ENCODE data around the gene SPATA3.

Gene SPATA3

DNA sequence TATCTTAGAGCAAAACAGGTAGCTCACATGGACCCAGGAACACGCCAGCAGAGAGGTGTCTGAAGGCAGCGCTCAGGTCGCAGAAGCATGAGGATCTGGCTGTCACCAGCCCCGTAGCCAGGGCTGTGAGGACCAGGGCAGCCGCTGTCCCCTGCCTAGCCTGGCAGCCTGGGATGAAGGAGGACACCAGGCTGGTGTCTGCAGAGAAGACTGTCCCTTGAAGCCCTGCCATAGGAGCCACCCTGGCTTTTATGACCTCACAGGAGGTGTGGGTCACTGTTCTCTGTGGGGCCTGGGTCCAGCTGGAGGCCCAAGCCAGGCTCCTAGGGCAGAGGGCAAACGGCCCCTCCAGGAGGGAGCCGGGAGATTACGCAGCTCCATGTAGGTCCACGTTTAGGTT lies at the start of gene SPATA3:
TSS of gene SPATA3 (plus strand) at position 301 of the 400 bp plus-strand sequence. CDS start 113 bp downstream, outside the sequence.
- H3K9me2 ChIP-seq (replicated peaks; ENCODE audit: insufficient read depth, low read length) = no peaks in the 10 kb centered on the region
- no peaks in the 10 kb centered on the region for H4K20me1 ChIP-seq (ENCODE audit: low read depth, low read length)
- H3K79me2 ChIP-seq (ENCODE audit: insufficient read depth, low read length) = no peaks in the 10 kb centered on the region
- H3K4me3 ChIP-seq (ENCODE audit: insufficient read depth, low read length, poor library complexity, severe bottlenecking) = no peak within 1 kb of the TSS
- H3K27ac ChIP-seq (ENCODE audit: low read depth, low read length) = no peak within 1 kb of the TSS
- H3K27me3 ChIP-seq (ENCODE audit: low read length) = no peaks in the 10 kb centered on the region
- no peaks in the 10 kb centered on the region for H3F3A ChIP-seq (ENCODE audit: insufficient read depth)
- TF ChIP-seq, protein P1, sequence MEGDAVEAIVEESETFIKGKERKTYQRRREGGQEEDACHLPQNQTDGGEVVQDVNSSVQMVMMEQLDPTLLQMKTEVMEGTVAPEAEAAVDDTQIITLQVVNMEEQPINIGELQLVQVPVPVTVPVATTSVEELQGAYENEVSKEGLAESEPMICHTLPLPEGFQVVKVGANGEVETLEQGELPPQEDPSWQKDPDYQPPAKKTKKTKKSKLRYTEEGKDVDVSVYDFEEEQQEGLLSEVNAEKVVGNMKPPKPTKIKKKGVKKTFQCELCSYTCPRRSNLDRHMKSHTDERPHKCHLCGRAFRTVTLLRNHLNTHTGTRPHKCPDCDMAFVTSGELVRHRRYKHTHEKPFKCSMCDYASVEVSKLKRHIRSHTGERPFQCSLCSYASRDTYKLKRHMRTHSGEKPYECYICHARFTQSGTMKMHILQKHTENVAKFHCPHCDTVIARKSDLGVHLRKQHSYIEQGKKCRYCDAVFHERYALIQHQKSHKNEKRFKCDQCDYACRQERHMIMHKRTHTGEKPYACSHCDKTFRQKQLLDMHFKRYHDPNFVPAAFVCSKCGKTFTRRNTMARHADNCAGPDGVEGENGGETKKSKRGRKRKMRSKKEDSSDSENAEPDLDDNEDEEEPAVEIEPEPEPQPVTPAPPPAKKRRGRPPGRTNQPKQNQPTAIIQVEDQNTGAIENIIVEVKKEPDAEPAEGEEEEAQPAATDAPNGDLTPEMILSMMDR (IDR thresholded peaks at IDR 0.05; ENCODE audit: insufficient read depth, low read length, poor library complexity, severe bottlenecking) = no peak
- TF ChIP-seq EZH2phosphoT487 (conservative IDR thresholded peaks at IDR 0.05; ENCODE audit: low read length) = no peak
- H3K9ac ChIP-seq (ENCODE audit: low read length) = no peak within 1 kb of the TSS
- H3K9me3 ChIP-seq (ENCODE audit: insufficient read depth, low read length) = no peaks in the 10 kb centered on the region
- no peaks in the 10 kb centered on the region for H3K36me3 ChIP-seq (ENCODE audit: low read length)
- H2AFZ ChIP-seq (ENCODE audit: low read depth, low read length, severe bottlenecking) = no peak within 1 kb of the TSS
- no peak within 1 kb of the TSS for H3K4me2 ChIP-seq (ENCODE audit: low read depth, low read length, poor library complexity, severe bottlenecking)

DNA sequence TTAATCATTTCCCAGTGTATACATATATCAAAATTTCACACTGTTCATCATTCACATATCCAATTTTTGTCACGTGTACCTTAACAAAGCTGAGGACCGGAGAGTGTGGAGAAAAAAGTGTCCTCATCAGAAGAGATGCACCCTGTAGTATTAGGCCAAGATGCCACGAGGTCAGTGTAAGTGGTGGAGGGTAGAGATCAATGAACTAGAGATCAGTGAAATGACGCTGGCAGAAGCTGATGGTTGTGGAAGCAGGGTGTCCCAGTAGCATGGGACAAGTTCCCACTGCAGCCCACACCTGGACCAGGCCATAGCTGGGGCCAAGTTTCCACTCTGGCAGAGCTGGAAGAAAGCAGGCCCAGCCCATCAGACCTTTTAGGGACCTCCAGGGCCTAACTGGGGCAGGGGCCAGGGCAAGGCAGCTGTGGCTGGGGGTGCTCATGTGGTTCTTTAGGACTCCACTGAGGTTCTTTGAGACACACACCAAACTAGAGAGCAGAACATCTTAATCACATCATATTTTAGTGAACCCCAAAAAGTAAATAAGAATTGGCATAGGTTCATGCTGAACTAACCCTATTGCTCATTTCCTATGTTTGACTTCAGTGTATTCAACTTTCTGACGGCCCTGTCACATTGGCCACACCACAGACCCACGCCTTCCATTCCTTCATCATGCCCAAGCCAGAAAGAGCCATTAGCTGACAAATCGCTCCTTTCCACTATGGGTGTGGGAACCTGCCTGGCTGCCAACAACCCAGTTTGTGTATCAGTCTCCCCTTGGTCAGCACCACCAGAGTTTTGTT lies 49.3 kb upstream of the SPATA3 start:
- Histone ChIP-seq H3K79me2 (ENCODE audit: insufficient read depth, low read length) (no peaks in the 10 kb centered on the region), H3K4me2 (ENCODE audit: low read depth, low read length, poor library complexity, severe bottlenecking) (no peak overlapping the region), H3K9me2 (replicated peaks; ENCODE audit: insufficient read depth, low read length) (no peaks in the 10 kb centered on the region)

GRCh38 chr2:230947235-230947576 lies 48.7 kb upstream of the SPATA3 start:
- no peaks in the 10 kb centered on the region for H3F3A ChIP-seq (ENCODE audit: insufficient read depth)
- H3K9me3 ChIP-seq (ENCODE audit: insufficient read depth, low read length) = no peaks in the 10 kb centered on the region
- no peaks in the 10 kb centered on the region for H3K79me2 ChIP-seq (ENCODE audit: insufficient read depth, low read length)
- H4K20me1 ChIP-seq (ENCODE audit: low read depth, low read length) = no peaks in the 10 kb centered on the region
- H3K4me2 ChIP-seq (ENCODE audit: low read depth, low read length, poor library complexity, severe bottlenecking) = no peak overlapping the region
- H3K9ac ChIP-seq (ENCODE audit: low read length) = no peak overlapping the region
- no peaks in the 10 kb centered on the region for H3K27me3 ChIP-seq (ENCODE audit: low read length)
- H3K4me3 ChIP-seq (ENCODE audit: insufficient read depth, low read length, poor library complexity, severe bottlenecking) = no peak overlapping the region
- no peak overlapping the region for H3K27ac ChIP-seq (ENCODE audit: low read depth, low read length)
- H3K9me2 ChIP-seq (replicated peaks; ENCODE audit: insufficient read depth, low read length) = no peaks in the 10 kb centered on the region
- H3K36me3 ChIP-seq (ENCODE audit: low read length) = no peaks in the 10 kb centered on the region
- no peak overlapping the region for H2AFZ ChIP-seq (ENCODE audit: low read depth, low read length, severe bottlenecking)
- TF ChIP-seq, protein P1 (IDR thresholded peaks at IDR 0.05; ENCODE audit: insufficient read depth, low read length, poor library complexity, severe bottlenecking) = no peak
- no peak for TF ChIP-seq EZH2phosphoT487 (conservative IDR thresholded peaks at IDR 0.05; ENCODE audit: low read length)

More for the DNA sequence above, 49.3 kb upstream of the SPATA3 start:
- Histone ChIP-seq H2AFZ (ENCODE audit: low read depth, low read length, severe bottlenecking) (no peak overlapping the region), H3F3A (ENCODE audit: insufficient read depth) (no peaks in the 10 kb centered on the region), H3K4me3 (ENCODE audit: insufficient read depth, low read length, poor library complexity, severe bottlenecking) (no peak overlapping the region), H3K9ac (ENCODE audit: low read length) (no peak overlapping the region), H4K20me1 (ENCODE audit: low read depth, low read length) (no peaks in the 10 kb centered on the region), H3K27me3 (ENCODE audit: low read length) (no peaks in the 10 kb centered on the region), H3K27ac (ENCODE audit: low read depth, low read length) (no peak overlapping the region), H3K36me3 (ENCODE audit: low read length) (no peaks in the 10 kb centered on the region), H3K9me3 (ENCODE audit: insufficient read depth, low read length) (no peaks in the 10 kb centered on the region)
- TF ChIP-seq, protein P1 (IDR thresholded peaks at IDR 0.05; ENCODE audit: insufficient read depth, low read length, poor library complexity, severe bottlenecking) = no peak
- TF ChIP-seq EZH2phosphoT487 (conservative IDR thresholded peaks at IDR 0.05; ENCODE audit: low read length) = no peak

Measured in SU-DHL-6 (cell line).